ENCODE data around the gene OSCP1. TPM values are rescaled to one million over a fixed set of nuclear protein-coding genes. Genes with fewer than 3 reads are reported as not detected.

OSCP1 gene
- total RNA-seq, 2 donors from 2014 or later, result 2.7 to 3.1 TPM

GRCh38 chr1:36453600-36454388 is 3.5 kb upstream of the OSCP1 start:
- DNase-seq (no peak), ATAC-seq (no peak)
- intact Hi-C loops (cut with DNase I, micrococcal nuclease), result no loop called here

- intact Hi-C loops (cut with DNase I, micrococcal nuclease), result no loop called here
- DNase-seq (no peak), ATAC-seq (no peak)
Observed at GRCh38 chr1:36453051-36453450, 2.8 kb upstream of the OSCP1 start.

- intact Hi-C loops (cut with DNase I, micrococcal nuclease), result no loop called here
- DNase-seq (no peak), ATAC-seq (no peak)
Observed at GRCh38 chr1:36450919-36451305, 661 bp upstream of the OSCP1 start.

- intact Hi-C loops (cut with DNase I, micrococcal nuclease), result no loop called here
- DNase-seq, result no peak
- no peak for ATAC-seq
Observed at GRCh38 chr1:36448530-36449056, 1.7 kb downstream of the OSCP1 start.

- ATAC-seq (no peak), DNase-seq (no peak)
- intact Hi-C loops (cut with DNase I, micrococcal nuclease), result no loop called here
Observed at GRCh38 chr1:36447450-36447849, 2.8 kb downstream of the OSCP1 start.

- intact Hi-C loops (cut with DNase I, micrococcal nuclease), result no loop called here
- no peak for ATAC-seq
- DNase-seq, result no peak
Observed at GRCh38 chr1:36446746-36447145, 3.5 kb downstream of the OSCP1 start.

GRCh38 chr1:36446271-36446670 is 4.0 kb downstream of the OSCP1 start:
- ATAC-seq (no peak), DNase-seq (no peak)
- intact Hi-C loops (cut with DNase I, micrococcal nuclease), result no loop called here

GRCh38 chr1:36443297-36443696 is 7.0 kb downstream of the OSCP1 start:
- ATAC-seq, result no peak

GRCh38 chr1:36442337-36442736 is 7.9 kb downstream of the OSCP1 start:
- no peak for DNase-seq
- no peak for ATAC-seq
- intact Hi-C loops (cut with DNase I, micrococcal nuclease), result no loop called here

More at GRCh38 chr1:36443297-36443696, 7.0 kb downstream of the OSCP1 start:
- no peak for DNase-seq
- intact Hi-C loops (cut with DNase I, micrococcal nuclease), result no loop called here

- intact Hi-C loops (cut with DNase I, micrococcal nuclease), result no loop called here
- DNase-seq, result no peak
- ATAC-seq, result no peak
Observed at GRCh38 chr1:36440646-36441045, 9.6 kb downstream of the OSCP1 start.

- intact Hi-C loops (cut with DNase I, micrococcal nuclease), result no loop called here
- ATAC-seq, result no peak
Observed at GRCh38 chr1:36440044-36440443, 10.2 kb downstream of the OSCP1 start.

GRCh38 chr1:36438715-36439114 is 11.5 kb downstream of the OSCP1 start:
- DNase-seq (no peak), ATAC-seq (no peak)
- intact Hi-C loops (cut with DNase I, micrococcal nuclease), result no loop called here

More at GRCh38 chr1:36440044-36440443, 10.2 kb downstream of the OSCP1 start:
- no peak for DNase-seq

GRCh38 chr1:36436821-36437220 is 13.4 kb downstream of the OSCP1 start:
- DNase-seq (no peak), ATAC-seq (no peak)
- intact Hi-C loops (cut with DNase I, micrococcal nuclease), result no loop called here

GRCh38 chr1:36433102-36433501 is 17.1 kb downstream of the OSCP1 start:
- intact Hi-C loops (cut with DNase I, micrococcal nuclease), result no loop called here

GRCh38 chr1:36432616-36433015 is 17.6 kb downstream of the OSCP1 start:
- DNase-seq, result no peak
- intact Hi-C loops (cut with DNase I, micrococcal nuclease), result no loop called here
- no peak for ATAC-seq

More at GRCh38 chr1:36433102-36433501, 17.1 kb downstream of the OSCP1 start:
- DNase-seq (no peak), ATAC-seq (no peak)

GRCh38 chr1:36425791-36426190 is 24.5 kb downstream of the OSCP1 start:
- no peak for ATAC-seq
- intact Hi-C loops (cut with DNase I, micrococcal nuclease), result no loop called here
- no peak for DNase-seq

GRCh38 chr1:36421649-36422048 is 28.6 kb downstream of the OSCP1 start:
- ATAC-seq (no peak), DNase-seq (no peak)
- intact Hi-C loops (cut with DNase I, micrococcal nuclease), result loop anchor here in 1 of 2 donors (5.0 kb wide), 1 partner anchor 79 kb away; no protein-coding TSS in a partner anchor

GRCh38 chr1:36420836-36421317 is 29.4 kb downstream of the OSCP1 start:
- DNase-seq, result peak; percentile 75 to 92
- intact Hi-C loops (cut with DNase I, micrococcal nuclease), result loop anchor here in 1 of 2 donors (5.0 kb wide), 1 partner anchor 79 kb away; no protein-coding TSS in a partner anchor
- peak; percentile 91 for ATAC-seq

- intact Hi-C loops (cut with DNase I, micrococcal nuclease), result loop anchor here in 1 of 2 donors (5.0 kb wide), 1 partner anchor 78 kb away; no protein-coding TSS in a partner anchor
- no peak for DNase-seq
- no peak for ATAC-seq
Observed at GRCh38 chr1:36420409-36420808, 29.8 kb downstream of the OSCP1 start.

GRCh38 chr1:36419569-36419968 is 30.7 kb downstream of the OSCP1 start:
- intact Hi-C loops (cut with DNase I, micrococcal nuclease), result no loop called here
- no peak for DNase-seq
- no peak for ATAC-seq

Measured in left colon (tissue), 2 donors.